GM21390 (cell line): ENCODE measurements around the gene NDUFAF2.
"Not testable (repeated sequence)": the region's sequence is repeated elsewhere in the genome, so short reads cannot be mapped to it uniquely, and the experiment has no call there.

ENCODE experiments used
- ATAC-seq: cut with Tn5 transposase; IDR thresholded peaks from one replicate; pipeline ENCODE4 v1.9.1; 2021; ENCODE audit not compliant: unreplicated experiment

The NDUFAF2 gene

GRCh38 chr5:60992871-60993270 is 47.9 kb downstream of the NDUFAF2 start:
- ATAC-seq: no peak

- ATAC-seq: no peak
These were observed 48.4 kb downstream of the NDUFAF2 start for GRCh38 chr5:60993425-60993824.

- no peak for ATAC-seq
These were observed 49.0 kb downstream of the NDUFAF2 start for GRCh38 chr5:60993875-60994571.

DNA sequence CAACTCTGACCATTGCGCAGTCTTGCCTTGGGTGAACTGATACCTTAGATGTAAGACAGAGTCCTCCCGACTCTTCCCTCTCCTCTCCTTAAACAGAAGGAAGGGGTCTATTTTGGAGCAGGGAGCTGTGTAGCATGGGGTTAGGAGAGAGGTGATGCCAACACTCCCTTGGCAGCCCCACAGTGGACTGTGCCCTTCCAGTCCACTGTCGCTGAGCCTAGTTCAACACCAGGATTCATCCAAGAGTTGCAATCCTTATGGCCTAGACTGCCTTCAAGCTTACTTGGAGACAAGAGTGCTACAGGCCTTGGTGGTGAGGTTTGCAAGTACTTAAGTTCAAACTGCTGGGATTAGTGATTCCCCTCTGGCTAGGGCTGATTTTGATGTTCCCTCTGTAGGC is 51.4 kb downstream of the NDUFAF2 start:
- no peak for ATAC-seq

DNA sequence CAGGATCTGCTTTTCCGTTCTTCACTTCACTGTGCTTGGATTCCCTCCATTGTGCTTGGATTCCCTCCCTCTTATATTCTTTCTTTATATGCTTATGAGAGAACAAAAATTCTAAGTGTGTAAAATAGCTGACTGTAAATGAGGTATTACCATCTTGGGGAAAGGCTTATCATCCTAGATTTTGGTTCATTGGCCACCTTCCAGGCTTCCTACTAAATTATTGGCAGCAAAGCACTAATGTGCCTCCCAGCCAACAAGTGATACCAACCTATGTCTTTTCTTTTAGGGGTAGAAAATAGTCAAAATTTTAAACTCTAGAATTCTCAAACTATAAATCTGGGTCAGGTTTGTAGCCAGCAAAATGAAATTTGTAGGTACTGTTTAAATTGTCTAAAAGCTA is 52.7 kb downstream of the NDUFAF2 start:
- no peak for ATAC-seq

- no peak for ATAC-seq
These were observed 55.9 kb downstream of the NDUFAF2 start for GRCh38 chr5:61000887-61001286.

DNA sequence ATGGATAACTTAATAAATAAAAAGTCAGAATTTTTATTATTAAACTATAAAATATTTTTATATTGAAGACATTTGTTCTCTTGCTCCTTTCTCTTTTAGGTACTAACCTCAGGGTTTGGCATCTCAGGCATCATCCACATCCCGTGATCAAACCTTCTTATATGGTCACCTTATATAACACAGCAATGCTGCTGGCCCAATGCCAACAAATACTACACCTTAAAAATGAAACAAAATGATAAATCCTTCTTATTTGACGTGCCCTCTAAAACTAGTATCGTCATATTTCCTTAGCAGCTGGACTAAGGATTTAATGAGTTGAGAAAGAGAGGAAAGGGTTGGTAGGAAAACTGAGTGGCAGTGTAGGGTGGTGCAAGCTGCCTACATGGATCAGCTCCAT is 56.6 kb downstream of the NDUFAF2 start:
- no peak for ATAC-seq

DNA sequence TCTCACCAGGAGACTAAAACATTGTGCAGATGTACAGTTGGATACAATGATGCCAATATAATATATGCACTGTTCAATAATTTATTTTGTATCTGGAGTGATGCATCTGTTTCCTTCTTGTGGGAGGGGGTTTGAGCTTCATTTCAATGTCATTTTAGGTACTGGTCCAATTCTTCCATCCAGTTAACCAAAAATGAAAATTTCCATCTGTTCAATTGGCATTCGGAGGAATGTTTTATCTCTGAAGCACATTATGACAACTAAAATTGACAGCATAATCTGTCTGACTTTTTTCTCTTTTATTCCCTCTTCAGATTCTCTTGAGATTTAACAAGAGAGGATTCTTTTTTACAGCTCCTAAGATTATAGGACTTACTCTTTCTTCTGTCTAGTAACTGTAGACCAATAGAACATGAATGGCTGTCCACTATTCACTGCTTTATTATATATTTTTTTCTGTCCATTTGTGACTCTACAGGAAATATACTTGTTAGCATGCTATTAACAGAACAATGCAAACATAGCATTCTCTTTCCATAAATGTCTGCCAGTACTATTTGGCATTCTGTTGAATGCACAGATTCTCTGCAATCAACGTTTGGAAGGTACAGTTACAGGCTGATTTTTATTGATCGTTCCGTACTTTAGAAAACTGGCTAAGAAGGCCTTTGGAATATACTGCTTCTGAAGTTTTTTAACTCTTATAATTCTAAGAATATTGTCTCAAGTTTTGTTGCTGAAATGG is 57.8 kb downstream of the NDUFAF2 start:
- no peak for ATAC-seq

- ATAC-seq: no peak
These were observed 59.4 kb downstream of the NDUFAF2 start for GRCh38 chr5:61004448-61004847.

GRCh38 chr5:61009907-61010306 is 64.9 kb downstream of the NDUFAF2 start:
- no peak for ATAC-seq

DNA sequence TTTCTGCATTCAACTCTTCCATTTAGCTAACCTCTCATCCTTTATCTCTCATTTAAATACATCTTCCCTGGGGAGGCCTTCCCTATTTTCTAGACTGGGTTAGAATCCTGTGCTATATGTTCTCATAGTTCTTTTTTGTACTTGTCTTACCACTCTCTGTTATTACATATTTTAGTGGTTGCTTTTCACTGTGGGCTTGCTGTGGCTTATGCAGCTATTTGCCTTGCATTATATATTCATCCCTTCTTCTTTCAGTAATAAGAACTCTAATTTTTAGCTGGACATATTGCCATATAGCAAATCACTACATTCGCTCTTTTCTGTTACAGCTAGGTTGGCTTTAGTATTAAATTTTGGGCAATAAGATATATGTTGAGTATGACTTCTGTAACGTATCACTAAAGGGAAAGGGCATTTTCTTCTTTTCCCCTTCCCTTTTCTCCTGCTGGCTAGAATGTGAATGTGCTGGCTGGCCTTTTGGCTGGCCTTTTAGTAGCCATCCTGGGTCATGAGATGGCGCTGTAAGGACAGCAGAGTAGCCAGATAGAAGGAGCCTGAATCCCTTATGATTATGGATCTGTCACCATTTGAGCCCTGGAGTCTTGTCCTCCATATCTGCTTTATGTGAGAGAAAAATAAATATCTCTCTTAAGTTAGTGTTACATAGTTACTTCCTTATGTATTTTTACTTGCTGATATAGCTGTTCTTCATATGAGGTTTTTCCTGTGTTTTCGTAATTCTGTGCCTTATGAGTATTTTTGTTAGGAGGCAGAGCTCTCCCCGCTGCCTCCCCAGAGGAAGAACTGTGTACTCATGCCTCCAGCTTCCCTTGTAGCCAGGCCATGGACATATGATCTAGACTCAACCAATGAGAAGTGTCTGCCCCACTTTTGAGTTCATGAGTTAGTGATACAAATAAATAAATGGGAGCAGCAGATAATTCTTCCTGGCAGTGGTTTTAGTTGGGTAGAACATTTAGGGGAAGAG is 65.8 kb downstream of the NDUFAF2 start:
- ATAC-seq: no peak

- ATAC-seq: no peak
These were observed 73.1 kb downstream of the NDUFAF2 start for GRCh38 chr5:61018062-61018461.

DNA sequence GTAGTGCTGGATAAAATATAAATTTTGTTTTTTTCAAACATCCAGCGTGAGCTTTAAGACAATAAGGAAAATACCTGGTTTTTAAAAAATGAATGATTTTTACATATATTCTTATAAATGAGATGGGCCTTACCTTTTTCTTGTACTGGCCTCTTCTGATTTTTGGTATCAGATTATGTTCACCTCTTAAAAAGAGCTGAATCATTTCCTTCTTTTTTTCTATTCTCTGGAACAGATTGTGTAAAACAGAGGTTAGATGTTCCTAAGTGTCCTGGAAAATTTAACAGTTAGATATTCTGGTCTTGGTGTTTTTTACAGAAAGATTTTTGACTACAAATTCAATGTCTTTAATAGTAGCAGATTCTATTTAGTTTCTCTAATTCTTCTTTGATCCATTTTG is 74.6 kb downstream of the NDUFAF2 start:
- no peak for ATAC-seq

- no peak for ATAC-seq
These were observed 75.4 kb downstream of the NDUFAF2 start for GRCh38 chr5:61020415-61020814.

DNA sequence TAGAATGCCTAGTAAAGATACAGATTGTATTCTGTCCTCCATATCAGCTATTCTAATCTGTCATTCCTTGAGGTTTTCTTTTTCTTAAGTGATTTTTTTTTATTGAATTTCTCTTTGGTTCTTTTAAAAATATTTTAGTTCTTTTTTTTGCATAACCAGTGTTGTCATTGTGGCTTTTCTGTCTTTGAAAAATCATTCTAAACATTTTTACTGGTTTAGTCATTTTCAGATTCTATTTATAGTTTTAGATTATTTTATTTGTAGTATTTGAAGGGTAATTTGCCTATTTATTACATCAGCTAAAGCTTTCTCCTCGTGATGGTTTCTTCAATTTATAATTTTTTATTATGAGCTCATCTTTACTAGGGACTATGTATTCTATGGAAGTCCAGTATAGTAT is 78.1 kb downstream of the NDUFAF2 start:
- ATAC-seq: no peak

GRCh38 chr5:61026004-61026403 is 81.0 kb downstream of the NDUFAF2 start:
- ATAC-seq: no peak

DNA sequence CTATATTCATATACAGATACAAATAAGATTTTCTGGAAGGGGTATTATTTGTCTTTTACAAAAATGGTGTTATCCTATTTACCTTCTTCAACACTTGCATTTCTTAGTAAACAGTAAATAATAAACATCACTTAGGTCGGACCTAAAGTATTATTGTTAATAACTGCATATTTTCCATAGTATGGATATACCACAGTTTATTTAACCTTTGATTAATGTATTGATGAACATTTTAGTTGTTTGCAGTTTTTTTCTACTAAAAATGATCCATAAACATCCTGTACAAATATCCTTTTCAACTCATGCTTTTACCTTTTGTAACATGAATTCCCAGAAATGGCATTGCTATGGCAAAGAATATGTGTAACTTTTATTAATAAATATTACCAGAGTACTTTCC is 83.4 kb downstream of the NDUFAF2 start:
- ATAC-seq: no peak

DNA sequence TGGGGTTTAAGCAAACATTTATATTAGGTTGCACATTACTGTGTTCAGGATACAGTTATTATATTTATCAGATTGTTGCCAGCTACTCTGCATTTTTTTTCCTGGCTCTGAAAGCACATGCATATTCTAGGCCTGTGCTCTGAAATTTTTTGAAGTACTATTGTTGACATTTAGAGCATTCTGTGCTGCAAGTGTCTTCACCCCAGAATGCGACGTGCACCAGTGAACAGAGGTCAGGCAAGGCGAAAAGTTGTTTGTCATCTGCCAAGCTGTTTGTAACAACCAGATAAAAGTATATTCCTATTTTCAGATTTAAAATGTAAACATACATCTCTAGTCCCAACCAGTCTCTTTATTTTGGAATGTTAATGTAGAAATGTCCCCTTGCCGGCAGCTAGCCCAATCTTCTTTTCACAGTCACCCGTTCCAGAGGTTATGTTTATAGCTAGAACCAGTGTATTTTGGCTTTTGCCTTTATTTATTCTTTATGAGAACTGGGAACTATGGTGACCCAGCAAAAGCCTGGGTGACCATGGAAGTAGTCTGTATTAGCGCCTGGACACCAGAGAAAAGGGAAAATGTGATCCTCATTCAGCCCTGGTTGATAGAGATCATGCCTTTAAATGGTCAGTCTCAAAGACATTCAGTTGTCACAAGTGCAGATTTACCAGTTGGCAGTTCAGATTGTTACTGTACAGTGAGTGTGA is 84.6 kb downstream of the NDUFAF2 start:
- no peak for ATAC-seq

GRCh38 chr5:61030163-61030482 is 85.1 kb downstream of the NDUFAF2 start:
- ATAC-seq: no peak

- ATAC-seq: not testable (repeated sequence)
These were observed 86.3 kb downstream of the NDUFAF2 start for GRCh38 chr5:61031301-61031700.

GRCh38 chr5:61044545-61044944 is 99.5 kb downstream of the NDUFAF2 start:
- ATAC-seq: no peak
